Measurements from ENCODE around the gene GMDS. TPM values are rescaled to one million over a fixed set of nuclear protein-coding genes. Genes with fewer than 3 reads are reported as not detected.

GMDS gene
- total and polyA plus RNA-seq, 2 of the 4 experiments (the other 2 are of a cell fraction) = 7.3 to 21.9 TPM

GRCh38 chr6:2190661-2191389 is 54.6 kb downstream of the GMDS start:
- CTCF ChIA-PET = no interaction called here
- Histone ChIP-seq H3K4me2 (ENCODE audit: low read depth, low read length) (no peak overlapping the region), H4K5ac (ENCODE audit: low read depth, low read length) (no peak overlapping the region), H3K79me1 (ENCODE audit: low read depth in 1 of 2, low read length in 2 of 2) (peaks cover 0 to 7% of the 10 kb centered on the region in 2 experiments; a peak in 2 of 4 replicates), H3K4ac (ENCODE audit: low read depth, low read length) (no peak overlapping the region), H2BK5ac (ENCODE audit: low read depth, low read length, poor library complexity, severe bottlenecking) (no peak overlapping the region), H3K36me3 (ENCODE audit: control insufficient read depth, insufficient read depth, low read length) (no peaks in the 10 kb centered on the region), H2BK20ac (ENCODE audit: low read depth, low read length) (no peak overlapping the region), H3K56ac (ENCODE audit: extremely low read depth, insufficient read depth, low read length) (no peak overlapping the region), H3K18ac (ENCODE audit: low read depth, low read length) (no peak overlapping the region), H3K9ac (ENCODE audit: low read depth, low read length) (no peak overlapping the region), H2AFZ (replicated peaks; ENCODE audit: low read length, poor library complexity) (no peak overlapping the region), H2AK5ac (ENCODE audit: low read depth, low read length) (no peak overlapping the region), H3K4me3 (ENCODE audit: insufficient read depth, low read depth, low read length) (no peak overlapping the region), H3K27ac (ENCODE audit: insufficient read depth, low read length) (no peak overlapping the region), H3K9me3 (ENCODE audit: control insufficient read depth, insufficient read depth, low read length) (no peaks in the 10 kb centered on the region), H2BK15ac (ENCODE audit: low read depth, low read length) (no peak overlapping the region; the same call in 2 of the 3 replicates), H3K27me3 (ENCODE audit: control insufficient read depth, insufficient read depth, low read length) (no peaks in the 10 kb centered on the region), H4K20me1 (ENCODE audit: insufficient read depth, low read length) (no peaks in the 10 kb centered on the region), H3K9me1 (ENCODE audit: insufficient read depth, low read length) (no peaks in the 10 kb centered on the region), H4K91ac (ENCODE audit: insufficient read depth, low read depth, low read length) (no peak overlapping the region), H3K14ac (replicated peaks; ENCODE audit: low read depth, low read length) (no peak overlapping the region), H2BK120ac (ENCODE audit: low read depth, low read length) (no peak overlapping the region), H3K23ac (ENCODE audit: low read depth, low read length) (no peak overlapping the region), H2AK9ac (replicated peaks; ENCODE audit: low read depth, low read length, poor library complexity) (no peak overlapping the region), H3K4me1 (ENCODE audit: control insufficient read depth, insufficient read depth, low read length) (no peaks in the 10 kb centered on the region), H4K8ac (ENCODE audit: low read depth in 2 of 2, low read length in 2 of 2) (no peak overlapping the region)
- DNase-seq = no peak
- WGBS, 2 experiments (ENCODE audit: extremely low coverage in 2 of 2, insufficient read length in 1 of 2) = 93% methylated on average over 6 of the region's 24 CpGs; no CpG with 5 or more reads in 1 of the 2 experiments
- BruUV-seq (replicated peaks) = no TSS peak
- dilution Hi-C loops (cut with HindIII; ENCODE audit: low sequenced_read_pairs, unreplicated experiment) (no loop called here), intact Hi-C loops (cut with micrococcal nuclease) (no loop called here), in situ Hi-C loops (cut with MboI; ENCODE audit: low sequenced_read_pairs) (no loop called here)
- POLR2A ChIA-PET (ENCODE audit: unreplicated experiment) = no interaction called here
- no peak for TF ChIP-seq MXI1 (IDR thresholded peaks at IDR 0.05; ENCODE audit: borderline replicate concordance, low read depth, low read length)
- no peak for TF ChIP-seq CTCF (conservative IDR thresholded peaks at IDR 0.05; ENCODE audit: low read depth, low read length)
- TF ChIP-seq CHD1 (IDR thresholded peaks at IDR 0.05; ENCODE audit: low read depth, low read length) = no peak
- no peak for TF ChIP-seq FOS (IDR thresholded peaks at IDR 0.05; ENCODE audit: low read depth, low read length)
- no peak for TF ChIP-seq BHLHE40 (IDR thresholded peaks at IDR 0.05; ENCODE audit: low read depth, low read length)
- TF ChIP-seq CEBPB (IDR thresholded peaks at IDR 0.05; ENCODE audit: low read depth, low read length) = no peak
- TF ChIP-seq RCOR1 (IDR thresholded peaks at IDR 0.05; ENCODE audit: insufficient replicate concordance, low read length) = no peak
- no peak for TF ChIP-seq MAZ (IDR thresholded peaks at IDR 0.05; ENCODE audit: borderline replicate concordance, low read depth, low read length)
- TF ChIP-seq SMC3 (IDR thresholded peaks at IDR 0.05; ENCODE audit: low read depth, low read length) = no peak
- TF ChIP-seq MAFK (IDR thresholded peaks at IDR 0.05; ENCODE audit: low read depth, low read length) = no peak
- no peak for TF ChIP-seq RFX5 (IDR thresholded peaks at IDR 0.05; ENCODE audit: low read depth, low read length)
- no peak for TF ChIP-seq USF2 (IDR thresholded peaks at IDR 0.05; ENCODE audit: low read depth, low read length)
- no peak for TF ChIP-seq RAD21 (IDR thresholded peaks at IDR 0.05; ENCODE audit: low read length)
- TF ChIP-seq ELK1 (IDR thresholded peaks at IDR 0.05; ENCODE audit: borderline replicate concordance, low read depth, low read length) = no peak
- no peak for TF ChIP-seq NFE2L2 (IDR thresholded peaks at IDR 0.05; ENCODE audit: low read depth, low read length)
- no peak for TF ChIP-seq POLR2A (IDR thresholded peaks at IDR 0.05; ENCODE audit: low read depth, low read length)
- ATAC-seq (ENCODE audit: low read depth) = no peak
